B cell (primary cell): Measurements from ENCODE around the gene CPNE4. TPM values are rescaled to one million over a fixed set of nuclear protein-coding genes. Genes with fewer than 3 reads are reported as not detected.

Source experiments
- ATAC-seq: fragments of 200-7000 bp; cut with Tn5 transposase; one replicate; pipeline ENCODE4 v1.10.0; 2021; ENCODE audit warnings: low read depth, mild to moderate bottlenecking, moderate number of reproducible peaks, moderate library complexity
- CTCF ChIA-PET: fragments of 350-600 bp; sonication (Branson Sonifier 250); formaldehyde crosslinking; loops from one replicate; lab custom pipeline; 2021; ENCODE audit warnings: antibody characterized with exemption, inconsistent platforms; lab: Charles Lee
- POLR2A ChIA-PET: fragments of 350-600 bp; sonication (Branson Sonifier 250); formaldehyde crosslinking; loops from one replicate; lab custom pipeline; 2021; ENCODE audit warnings: antibody characterized with exemption; lab: Charles Lee
- DNase-seq: peaks from one replicate; pipeline ENCODE4 v3.0.0; 2013
- H2AFZ ChIP-seq: 2 replicates; pipeline ENCODE4 v1.6.1; 2012; ENCODE audit warnings: mild to moderate bottlenecking, low read depth, low read length; ENCODE audit not compliant: insufficient read depth, poor library complexity, severe bottlenecking
- H3K27ac ChIP-seq, 2 donors: 1 replicate in 1 of 2; 2 replicates in 1 of 2; pipeline ENCODE4 v1.5.1; 2012 to 2013; ENCODE audit warnings: low read length in 2 of 2, mild to moderate bottlenecking in 2 of 2, moderate library complexity in 1 of 2
- H3K27me3 ChIP-seq, 4 experiments: fragments of 200-600 bp in 1 of 4; sonication (generic) in 1 of 4; replicated peaks in 1 of 4; 1 replicate in 2 of 4; 2 replicates in 2 of 4; pipeline versions ENCODE4 v1.6.1 to v1.7.0; 2013 to 2016; ENCODE audit warnings: low read length in 3 of 4, mild to moderate bottlenecking in 2 of 4, mixed read lengths in 1 of 4, moderate library complexity in 1 of 4; ENCODE audit not compliant: insufficient read depth in 4 of 4, control insufficient read depth in 3 of 4; ENCODE audit errors: control extremely low read depth in 1 of 4
- H3K36me3 ChIP-seq, 2 experiments: replicated peaks in 1 of 2; 1 replicate in 1 of 2; 2 replicates in 1 of 2; pipeline versions ENCODE4 v1.6.1 to v1.7.1; 2013; ENCODE audit warnings: low read length in 1 of 2; ENCODE audit not compliant: insufficient read depth in 2 of 2, control insufficient read depth in 1 of 2; ENCODE audit errors: control extremely low read depth in 1 of 2, extremely low read depth in 1 of 2
- H3K4me1 ChIP-seq, 2 donors: fragments of 200-600 bp in 1 of 2; sonication (generic) in 1 of 2; 1 replicate in 1 of 2; 2 replicates in 1 of 2; pipeline versions ENCODE4 v1.5.1 to v1.6.1; 2013 to 2017; ENCODE audit warnings: low read length in 2 of 2; ENCODE audit not compliant: control insufficient read depth in 2 of 2, insufficient read depth in 2 of 2
- H3K4me2 ChIP-seq: replicated peaks from 2 replicates; pipeline ENCODE3; 2012; ENCODE audit warnings: mild to moderate bottlenecking, low read depth, low read length; ENCODE audit not compliant: poor library complexity, severe bottlenecking
- H3K4me3 ChIP-seq, 5 experiments: fragments of 200-600 bp in 1 of 5; sonication (generic) in 1 of 5; 1 replicate in 3 of 5; 2 replicates in 2 of 5; pipeline versions ENCODE4 v1.5.1 to v1.7.0; 2011 to 2016; ENCODE audit warnings: low read length in 4 of 5, mild to moderate bottlenecking in 4 of 5, low read depth in 2 of 5, control low read depth in 1 of 5, moderate library complexity in 1 of 5; ENCODE audit not compliant: insufficient read depth in 1 of 5; ENCODE audit errors: control extremely low read depth in 1 of 5, extremely low read depth in 1 of 5
- H3K79me2 ChIP-seq: fragments of 200-600 bp; sonication (generic); one replicate; pipeline ENCODE4 v1.6.0; 2016; ENCODE audit warnings: low read length; ENCODE audit not compliant: control insufficient read depth, insufficient read depth
- H3K9ac ChIP-seq: fragments of 200-600 bp; sonication (generic); 2 replicates; pipeline ENCODE4 v1.6.1; 2017; ENCODE audit warnings: mild to moderate bottlenecking, low read length, moderate library complexity
- H3K9me3 ChIP-seq, 3 donors: one replicate each; pipeline versions ENCODE4 v1.6.1 to v1.7.1; 2013; ENCODE audit warnings: low read length in 2 of 3; ENCODE audit not compliant: control insufficient read depth in 2 of 3, insufficient read depth in 1 of 3; ENCODE audit errors: control extremely low read depth in 1 of 3
- H4K20me1 ChIP-seq: 2 replicates; pipeline ENCODE4 v1.6.0; 2012; ENCODE audit warnings: mild to moderate bottlenecking, low read length; ENCODE audit not compliant: insufficient read depth, control insufficient read depth, poor library complexity, severe bottlenecking
- H3K27ac Mint-ChIP-seq: one replicate; pipeline ENCODE4 v1.8.0; 2021; ENCODE audit warnings: mixed read lengths
- H3K27me3 Mint-ChIP-seq: one replicate; pipeline ENCODE4 v1.8.0; 2021; ENCODE audit warnings: mixed read lengths
- H3K4me1 Mint-ChIP-seq: one replicate; pipeline ENCODE4 v1.8.0; 2021; ENCODE audit warnings: mixed read lengths
- H3K4me3 Mint-ChIP-seq: one replicate; pipeline ENCODE4 v1.8.0; 2021; ENCODE audit warnings: mixed read lengths
- H3K9me3 Mint-ChIP-seq: one replicate; pipeline ENCODE4 v1.8.0; 2022; ENCODE audit warnings: mixed read lengths; ENCODE audit not compliant: insufficient read depth
- EZH2 ChIP-seq: IDR thresholded peaks from 2 replicates; pipeline ENCODE4 v1.6.1; 2012; ENCODE audit warnings: borderline replicate concordance, low read depth, mild to moderate bottlenecking, moderate library complexity, low read length; ENCODE audit not compliant: insufficient read depth, poor library complexity, severe bottlenecking
- WGBS: methylation state at CpG from one replicate; pipeline ENCODE4 v1.1.5; 2013; ENCODE audit warnings: missing lambda C conversion rate; ENCODE audit not compliant: insufficient coverage; 5-methylcytosine and 5-hydroxymethylcytosine counted together
- intact Hi-C: fragments of 100-400 bp; cut with micrococcal nuclease; formaldehyde crosslinking; loops from one replicate; pipeline ENCODE4 v1.10.0; 2022
- polyA plus RNA-seq: library from polyadenylated mRNA; depleted of rRNA; stranded (reverse); fragments of >200 nt; gene quantifications from 2 replicates; pipeline ENCODE4 v1.2.3, GENCODE V29; 2012
- total RNA-seq, 2 donors: library from RNA; stranded (reverse); fragments of 120-200 nt in 1 of 2; gene quantifications; 1 replicate in 1 of 2; 2 replicates in 1 of 2; pipeline versions ENCODE4 v1.2.3 to v1.2.4, GENCODE V29; 2013 to 2022
- TF ChIP-seq, protein P1 (sequence below): fragments of 200-600 bp; IDR thresholded peaks from one replicate; pipeline ENCODE4 v1.8.0; 2022; ENCODE audit warnings: antibody characterized with exemption, mild to moderate bottlenecking

The CPNE4 gene
- total and polyA plus RNA-seq, 2 donors (not counting 1 experiment from before 2014, with no cell fraction given): not detected

DNA sequence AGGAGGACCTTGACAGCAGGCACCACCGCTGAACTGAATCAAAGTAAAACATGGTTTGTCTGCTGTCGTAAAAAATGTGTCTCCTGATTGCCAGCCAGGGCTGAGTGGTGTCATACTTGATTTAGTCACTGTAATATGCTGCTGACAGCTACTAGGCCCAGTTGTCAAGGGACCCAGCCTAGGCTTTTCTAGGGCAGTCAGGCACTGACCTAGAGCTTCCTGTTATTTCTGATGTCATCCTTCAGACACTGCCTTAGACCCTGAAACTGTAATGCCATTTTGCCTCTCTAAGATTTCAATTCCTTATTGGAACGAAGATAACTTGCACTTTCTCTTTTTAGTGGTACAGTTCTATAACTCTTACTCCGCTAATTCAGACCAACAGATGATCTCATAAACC is 529.4 kb downstream of the CPNE4 start:
- Histone ChIP-seq H3K4me2 (no peak overlapping the region), H3K4me1 (peaks cover 21 to 25% of the 10 kb centered on the region in 2 donors), H3K79me2 (peaks cover 20% of the 10 kb centered on the region), H3K4me3 (no peak overlapping the region), H2AFZ (no peak overlapping the region), H3K27me3 (peaks cover 0 to 6% (median 3%) of the 10 kb centered on the region in 4 experiments), H3K36me3 (no peaks in the 10 kb centered on the region), H4K20me1 (no peaks in the 10 kb centered on the region), H3K9ac (no peak overlapping the region), H3K9me3 (no peaks in the 10 kb centered on the region), H3K27ac (no peak overlapping the region)
- H3K4me3 Mint-ChIP-seq: no peak overlapping the region
- H3K4me1 Mint-ChIP-seq: peaks cover 36% of the 10 kb centered on the region
- H3K27me3 Mint-ChIP-seq: peaks cover 6% of the 10 kb centered on the region
- DNase-seq (no peak), ATAC-seq (no peak)
- POLR2A ChIA-PET: no interaction called here
- no peak overlapping the region for H3K27ac Mint-ChIP-seq
- intact Hi-C loops: no loop called here
- no peaks in the 10 kb centered on the region for H3K9me3 Mint-ChIP-seq
- TF ChIP-seq, protein P1, sequence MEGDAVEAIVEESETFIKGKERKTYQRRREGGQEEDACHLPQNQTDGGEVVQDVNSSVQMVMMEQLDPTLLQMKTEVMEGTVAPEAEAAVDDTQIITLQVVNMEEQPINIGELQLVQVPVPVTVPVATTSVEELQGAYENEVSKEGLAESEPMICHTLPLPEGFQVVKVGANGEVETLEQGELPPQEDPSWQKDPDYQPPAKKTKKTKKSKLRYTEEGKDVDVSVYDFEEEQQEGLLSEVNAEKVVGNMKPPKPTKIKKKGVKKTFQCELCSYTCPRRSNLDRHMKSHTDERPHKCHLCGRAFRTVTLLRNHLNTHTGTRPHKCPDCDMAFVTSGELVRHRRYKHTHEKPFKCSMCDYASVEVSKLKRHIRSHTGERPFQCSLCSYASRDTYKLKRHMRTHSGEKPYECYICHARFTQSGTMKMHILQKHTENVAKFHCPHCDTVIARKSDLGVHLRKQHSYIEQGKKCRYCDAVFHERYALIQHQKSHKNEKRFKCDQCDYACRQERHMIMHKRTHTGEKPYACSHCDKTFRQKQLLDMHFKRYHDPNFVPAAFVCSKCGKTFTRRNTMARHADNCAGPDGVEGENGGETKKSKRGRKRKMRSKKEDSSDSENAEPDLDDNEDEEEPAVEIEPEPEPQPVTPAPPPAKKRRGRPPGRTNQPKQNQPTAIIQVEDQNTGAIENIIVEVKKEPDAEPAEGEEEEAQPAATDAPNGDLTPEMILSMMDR: no peak
- TF ChIP-seq EZH2: no peak
- WGBS: 80% methylated on average over 1 of the region's 4 CpGs
- CTCF ChIA-PET: no interaction called here

DNA sequence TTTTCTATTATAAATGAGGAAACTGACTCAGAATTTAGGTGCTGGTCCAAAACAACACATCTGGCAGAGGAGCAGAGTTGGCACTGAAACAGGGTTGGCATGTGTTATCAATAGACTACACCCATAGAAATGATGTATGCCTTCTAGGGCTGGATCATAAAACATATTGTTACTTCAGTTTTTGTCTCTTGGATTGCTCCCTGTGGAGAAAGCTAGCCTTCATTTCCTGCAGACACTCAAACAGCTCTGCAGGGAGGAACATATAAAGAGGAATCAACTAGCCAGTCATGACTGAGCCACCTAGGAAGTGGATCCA is 531.5 kb downstream of the CPNE4 start:
- ATAC-seq: no peak
- no peak for DNase-seq
- Histone ChIP-seq H4K20me1 (no peaks in the 10 kb centered on the region), H3K79me2 (peaks cover 20% of the 10 kb centered on the region), H3K4me1 (peaks cover 21 to 25% of the 10 kb centered on the region in 2 donors), H3K9me3 (no peaks in the 10 kb centered on the region), H3K4me3 (peak overlapping the region; percentile 72 to 97 (median 89)), H3K9ac (peak overlapping the region; percentile 92), H3K27me3 (peaks cover 0 to 5% (median 2%) of the 10 kb centered on the region in 4 experiments), H3K4me2 (peak overlapping the region; percentile 84), H3K36me3 (peaks cover 0 to 15% of the 10 kb centered on the region in 2 experiments), H3K27ac (peak overlapping the region in 1 of 2 donors; percentile 80), H2AFZ (peak overlapping the region; percentile 95)
- ChIA-PET POLR2A (no interaction called here), CTCF (no interaction called here)
- intact Hi-C loops: loop anchor here (1.0 to 5.0 kb wide), 4 partner anchors 477 to 1159 kb away; partner anchors contain the start of genes ASTE1, DNAJC13, NEK11 and PIK3R4
- Mint-ChIP-seq H3K9me3 (no peaks in the 10 kb centered on the region), H3K4me1 (peaks cover 36% of the 10 kb centered on the region), H3K4me3 (peak overlapping the region; percentile 97), H3K27me3 (peaks cover 4% of the 10 kb centered on the region), H3K27ac (peak overlapping the region; percentile 12)
- no peak for TF ChIP-seq EZH2
- TF ChIP-seq, protein P1: no peak
